H9 (cell line): Measurements from ENCODE around the gene RASA2. TPM values are rescaled to one million over a fixed set of nuclear protein-coding genes. Genes with fewer than 3 reads are reported as not detected.

Source experiments
- DNase-seq: peaks from one replicate; pipeline ENCODE4 v3.0.0-alpha.2; 2017
- H2AFZ ChIP-seq: one replicate; pipeline ENCODE4 v1.6.1; 2013; ENCODE audit warnings: mild to moderate bottlenecking, low read length, control low read depth, moderate library complexity
- H2AK5ac ChIP-seq: 2 replicates; pipeline ENCODE4 v1.6.1; 2013; ENCODE audit warnings: low read length, control low read depth, mixed read lengths; ENCODE audit not compliant: insufficient read length
- H2BK120ac ChIP-seq: one replicate; pipeline ENCODE4 v1.6.1; 2013; ENCODE audit warnings: low read depth, mild to moderate bottlenecking, low read length, control low read depth, inconsistent platforms; ENCODE audit not compliant: poor library complexity, severe bottlenecking
- H2BK12ac ChIP-seq: 2 replicates; pipeline ENCODE4 v1.6.1; 2013; ENCODE audit warnings: low read length, control low read depth, mixed read lengths, low read depth; ENCODE audit not compliant: insufficient read length
- H2BK15ac ChIP-seq: 2 replicates; pipeline ENCODE4 v1.6.1; 2013; ENCODE audit warnings: low read depth, low read length, control low read depth
- H2BK20ac ChIP-seq: one replicate; pipeline ENCODE4 v1.6.1; 2013; ENCODE audit warnings: low read depth, mild to moderate bottlenecking, low read length, control low read depth, inconsistent platforms; ENCODE audit not compliant: poor library complexity, severe bottlenecking
- H2BK5ac ChIP-seq: 2 replicates; pipeline ENCODE4 v1.6.1; 2013; ENCODE audit warnings: low read length, control low read depth, mixed read lengths; ENCODE audit not compliant: insufficient read length
- H3K14ac ChIP-seq: 2 replicates; pipeline ENCODE4 v1.6.1; 2013; ENCODE audit warnings: low read length, control low read depth; ENCODE audit not compliant: insufficient read depth
- H3K18ac ChIP-seq: 2 replicates; pipeline ENCODE4 v1.6.1; 2013; ENCODE audit warnings: low read depth, mild to moderate bottlenecking, mixed read lengths, low read length, control low read depth; ENCODE audit not compliant: insufficient read length
- H3K23ac ChIP-seq: 2 replicates; pipeline ENCODE4 v1.6.1; 2013; ENCODE audit warnings: low read length, control low read depth, mixed read lengths, low read depth; ENCODE audit not compliant: insufficient read length
- H3K23me2 ChIP-seq: 2 replicates; pipeline ENCODE4 v1.6.1; 2013; ENCODE audit warnings: low read depth, mild to moderate bottlenecking, mixed read lengths, low read length, control low read depth; ENCODE audit not compliant: insufficient read length, poor library complexity, severe bottlenecking
- H3K27ac ChIP-seq: 2 replicates; pipeline ENCODE4 v1.5.1; 2013; ENCODE audit warnings: low read length, control low read depth, mixed read lengths, low read depth; ENCODE audit not compliant: insufficient read length
- H3K27me3 ChIP-seq: 2 replicates; pipeline ENCODE4 v1.6.1; 2013; ENCODE audit warnings: low read length, control low read depth, inconsistent platforms; ENCODE audit not compliant: insufficient read depth
- H3K4ac ChIP-seq: 2 replicates; pipeline ENCODE4 v1.6.1; 2013; ENCODE audit warnings: low read depth, mild to moderate bottlenecking, control low read depth, inconsistent platforms, low read length, moderate library complexity
- H3K4me1 ChIP-seq: 2 replicates; pipeline ENCODE4 v1.6.1; 2013; ENCODE audit warnings: low read length, control low read depth, inconsistent platforms; ENCODE audit not compliant: insufficient read depth
- H3K4me2 ChIP-seq: 2 replicates; pipeline ENCODE4 v1.6.1; 2013; ENCODE audit warnings: low read length, control low read depth, mixed read lengths; ENCODE audit not compliant: insufficient read length, insufficient read depth
- H3K56ac ChIP-seq: 2 replicates; pipeline ENCODE4 v1.6.1; 2013; ENCODE audit warnings: low read depth, mild to moderate bottlenecking, mixed read lengths, low read length, control low read depth; ENCODE audit not compliant: insufficient read length
- H3K79me1 ChIP-seq: 2 replicates; pipeline ENCODE4 v1.6.1; 2013; ENCODE audit warnings: low read depth, mild to moderate bottlenecking, moderate library complexity, low read length, control low read depth, inconsistent platforms; ENCODE audit not compliant: insufficient read depth, poor library complexity, severe bottlenecking
- H3K79me2 ChIP-seq: 2 replicates; pipeline ENCODE4 v1.6.1; 2013; ENCODE audit warnings: low read length, control low read depth, inconsistent platforms; ENCODE audit not compliant: insufficient read depth
- H3K9ac ChIP-seq: 2 replicates; pipeline ENCODE4 v1.6.1; 2013; ENCODE audit warnings: low read length, control low read depth, mixed read lengths; ENCODE audit not compliant: insufficient read length; ENCODE audit errors: extremely low read depth
- H3K9me3 ChIP-seq: one replicate; pipeline ENCODE4 v1.6.1; 2013; ENCODE audit warnings: low read depth, low read length, inconsistent platforms; ENCODE audit not compliant: control insufficient read depth
- H3T11ph ChIP-seq: one replicate; pipeline ENCODE4 v1.6.1; 2013; ENCODE audit warnings: mild to moderate bottlenecking, low read length, control low read depth, inconsistent platforms
- H4K20me1 ChIP-seq: one replicate; pipeline ENCODE4 v1.6.1; 2013; ENCODE audit not compliant: control insufficient read depth, insufficient read length, insufficient read depth
- H4K5ac ChIP-seq: 2 replicates; pipeline ENCODE4 v1.6.1; 2013; ENCODE audit warnings: low read depth, mild to moderate bottlenecking, mixed read lengths, low read length, control low read depth; ENCODE audit not compliant: insufficient read length
- H4K8ac ChIP-seq: replicated peaks from 2 replicates; pipeline ENCODE4 v1.6.1; 2013; ENCODE audit warnings: low read length, control low read depth, mixed read lengths, low read depth; ENCODE audit not compliant: insufficient read length
- H4K91ac ChIP-seq: 2 replicates; pipeline ENCODE4 v1.6.1; 2013; ENCODE audit warnings: low read depth, mild to moderate bottlenecking, moderate library complexity, mixed read lengths, low read length, control low read depth; ENCODE audit not compliant: insufficient read length
- H3K27ac Mint-ChIP-seq, 3 experiments: 2 replicates in 2 of 3; 3 replicates in 1 of 3; pipeline ENCODE4 v1.8.0; 2020 to 2021; ENCODE audit warnings: mixed read lengths in 3 of 3, mild to moderate bottlenecking in 1 of 3, moderate library complexity in 1 of 3
- H3K27me3 Mint-ChIP-seq: 2 replicates; pipeline ENCODE4 v1.8.0; 2021; ENCODE audit warnings: low read depth, mild to moderate bottlenecking, moderate library complexity, mixed read lengths
- H3K36me3 Mint-ChIP-seq, 3 experiments: 2 replicates in 2 of 3; 3 replicates in 1 of 3; pipeline ENCODE4 v1.8.0; 2020 to 2021; ENCODE audit warnings: low read depth in 3 of 3, mixed read lengths in 3 of 3; ENCODE audit not compliant: insufficient read depth in 1 of 3
- H3K4me1 Mint-ChIP-seq, 2 experiments: 2 replicates each; pipeline ENCODE4 v1.8.0; 2020; ENCODE audit warnings: mixed read lengths in 2 of 2
- H3K4me3 Mint-ChIP-seq, 2 experiments: 2 replicates in 1 of 2; 3 replicates in 1 of 2; pipeline ENCODE4 v1.8.0; 2020 to 2021; ENCODE audit warnings: mild to moderate bottlenecking in 2 of 2, mixed read lengths in 2 of 2, moderate library complexity in 1 of 2
- H3K9me3 Mint-ChIP-seq, 2 experiments: 2 replicates in 1 of 2; 3 replicates in 1 of 2; pipeline ENCODE4 v1.8.0; 2020; ENCODE audit warnings: mild to moderate bottlenecking in 2 of 2, mixed read lengths in 2 of 2, moderate library complexity in 1 of 2
- WGBS: extraction: QIAGEN DNeasy Blood & Tissue Kit; methylation state at CpG from one replicate; pipeline ENCODE4 v1.1.7; 2013; ENCODE audit warnings: missing lambda C conversion rate, low lambda C conversion rate, mixed read lengths; ENCODE audit not compliant: insufficient read length; ENCODE audit errors: extremely low coverage; 5-methylcytosine and 5-hydroxymethylcytosine counted together
- total RNA-seq: library from RNA; stranded (reverse); gene quantifications from 2 replicates; pipeline ENCODE4 v1.2.1, GENCODE V29; 2021
- TF ChIP-seq, protein P1 (sequence below): fragments of 200-600 bp; sonication (generic); conservative IDR thresholded peaks from 3 replicates; pipeline ENCODE4 v1.8.0; 2021; ENCODE audit warnings: antibody characterized with exemption, mild to moderate bottlenecking

RASA2 gene
- total RNA-seq, 1 experiment from 2014 or later: 24.4 TPM

DNA sequence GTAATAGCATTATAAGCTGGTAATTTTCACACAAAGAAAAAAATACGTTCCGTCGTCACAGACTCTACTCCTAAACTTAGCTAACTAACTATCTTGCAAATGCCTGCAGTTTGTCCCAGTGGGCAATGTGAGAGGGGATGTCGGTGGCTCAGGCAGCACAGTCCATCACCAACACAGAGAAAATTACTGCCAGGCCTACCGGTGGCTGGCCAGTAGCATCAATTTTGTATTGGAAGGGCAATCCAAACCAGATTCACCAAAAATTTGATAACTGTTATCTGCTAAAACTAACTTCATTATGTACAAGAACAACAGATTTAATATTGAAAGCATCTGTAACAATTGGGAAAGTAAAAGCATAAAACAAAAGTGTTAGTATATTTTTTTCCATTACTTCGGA lies 37.4 kb upstream of the RASA2 start:
- H3K27ac Mint-ChIP-seq: no peak overlapping the region
- no peak for DNase-seq

More for the DNA sequence above, 37.4 kb upstream of the RASA2 start:
- H3K27me3 Mint-ChIP-seq: no peaks in the 10 kb centered on the region
- Histone ChIP-seq H2BK120ac (no peak overlapping the region), H3K79me1 (no peaks in the 10 kb centered on the region), H2BK15ac (no peak overlapping the region), H3K18ac (no peak overlapping the region), H2BK20ac (no peak overlapping the region), H4K20me1 (no peaks in the 10 kb centered on the region), H3K23ac (no peak overlapping the region), H3K4me1 (no peaks in the 10 kb centered on the region), H3K27ac (no peak overlapping the region), H3K9ac (no peak overlapping the region), H2BK12ac (no peak overlapping the region), H4K91ac (no peak overlapping the region), H2AFZ (no peak overlapping the region), H4K5ac (no peak overlapping the region), H3K14ac (no peak overlapping the region), H2BK5ac (no peak overlapping the region), H3K56ac (no peak overlapping the region), H2AK5ac (no peak overlapping the region), H3K9me3 (no peaks in the 10 kb centered on the region), H3K27me3 (no peaks in the 10 kb centered on the region), H3K4ac (no peak overlapping the region), H3K23me2 (no peaks in the 10 kb centered on the region), H3T11ph (no peak overlapping the region), H4K8ac (no peak overlapping the region), H3K4me2 (no peak overlapping the region), H3K79me2 (no peaks in the 10 kb centered on the region)
- H3K4me1 Mint-ChIP-seq: peaks cover 5 to 6% of the 10 kb centered on the region in 2 experiments; a peak in 3 of 4 replicates
- TF ChIP-seq, protein P1, sequence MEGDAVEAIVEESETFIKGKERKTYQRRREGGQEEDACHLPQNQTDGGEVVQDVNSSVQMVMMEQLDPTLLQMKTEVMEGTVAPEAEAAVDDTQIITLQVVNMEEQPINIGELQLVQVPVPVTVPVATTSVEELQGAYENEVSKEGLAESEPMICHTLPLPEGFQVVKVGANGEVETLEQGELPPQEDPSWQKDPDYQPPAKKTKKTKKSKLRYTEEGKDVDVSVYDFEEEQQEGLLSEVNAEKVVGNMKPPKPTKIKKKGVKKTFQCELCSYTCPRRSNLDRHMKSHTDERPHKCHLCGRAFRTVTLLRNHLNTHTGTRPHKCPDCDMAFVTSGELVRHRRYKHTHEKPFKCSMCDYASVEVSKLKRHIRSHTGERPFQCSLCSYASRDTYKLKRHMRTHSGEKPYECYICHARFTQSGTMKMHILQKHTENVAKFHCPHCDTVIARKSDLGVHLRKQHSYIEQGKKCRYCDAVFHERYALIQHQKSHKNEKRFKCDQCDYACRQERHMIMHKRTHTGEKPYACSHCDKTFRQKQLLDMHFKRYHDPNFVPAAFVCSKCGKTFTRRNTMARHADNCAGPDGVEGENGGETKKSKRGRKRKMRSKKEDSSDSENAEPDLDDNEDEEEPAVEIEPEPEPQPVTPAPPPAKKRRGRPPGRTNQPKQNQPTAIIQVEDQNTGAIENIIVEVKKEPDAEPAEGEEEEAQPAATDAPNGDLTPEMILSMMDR: no peak
- WGBS: no CpG with 5 or more reads among the region's 6 CpGs
- no peak overlapping the region for H3K4me3 Mint-ChIP-seq
- H3K9me3 Mint-ChIP-seq: no peaks in the 10 kb centered on the region
- H3K36me3 Mint-ChIP-seq: peaks cover 0 to 2% (median under 1%) of the 10 kb centered on the region in 3 experiments; a peak in 1 of 7 replicates
